ENCODE results near the gene PIK3R1.
A peak's percentile ranks its signal among the peaks of the same experiment; 100 is the strongest.

Gene PIK3R1

GRCh38 chr5:68215208-68215897 is at the start of gene PIK3R1:
Gene PIK3R1, plus strand, starts transcription at chr5:68215756. Its CDS starts 10,920 bp downstream, at chr5:68226676.
- peak; percentile 95 for DNase-seq

GRCh38 chr5:68167195-68167651 is 48.3 kb upstream of the PIK3R1 start:
- DNase-seq: no peak

GRCh38 chr5:68169903-68170302 is 45.7 kb upstream of the PIK3R1 start:
- DNase-seq: no peak

GRCh38 chr5:68170826-68171558 is 44.6 kb upstream of the PIK3R1 start:
- DNase-seq: no peak

- no peak for DNase-seq
These were observed 43.2 kb upstream of the PIK3R1 start for GRCh38 chr5:68172314-68172713.

- DNase-seq: no peak
These were observed 42.5 kb upstream of the PIK3R1 start for GRCh38 chr5:68173007-68173406.

- DNase-seq: no peak
These were observed 39.3 kb upstream of the PIK3R1 start for GRCh38 chr5:68176253-68176652.

GRCh38 chr5:68176802-68177479 is 38.6 kb upstream of the PIK3R1 start:
- DNase-seq: no peak

GRCh38 chr5:68177676-68178075 is 37.9 kb upstream of the PIK3R1 start:
- DNase-seq: no peak

GRCh38 chr5:68178579-68178978 is 37.0 kb upstream of the PIK3R1 start:
- no peak for DNase-seq

- DNase-seq: no peak
These were observed 35.2 kb upstream of the PIK3R1 start for GRCh38 chr5:68180121-68181038.

- no peak for DNase-seq
These were observed 34.4 kb upstream of the PIK3R1 start for GRCh38 chr5:68181039-68181599.

- no peak for DNase-seq
These were observed 33.5 kb upstream of the PIK3R1 start for GRCh38 chr5:68182094-68182493.

GRCh38 chr5:68182534-68182933 is 33.0 kb upstream of the PIK3R1 start:
- no peak for DNase-seq

- DNase-seq: no peak
These were observed 28.1 kb upstream of the PIK3R1 start for GRCh38 chr5:68187268-68188055.

GRCh38 chr5:68189171-68189570 is 26.4 kb upstream of the PIK3R1 start:
- DNase-seq: no peak

GRCh38 chr5:68189613-68190012 is 25.9 kb upstream of the PIK3R1 start:
- DNase-seq: peak; percentile 55

- DNase-seq: no peak
These were observed 24.9 kb upstream of the PIK3R1 start for GRCh38 chr5:68190619-68191018.

GRCh38 chr5:68191083-68191791 is 24.3 kb upstream of the PIK3R1 start:
- no peak for DNase-seq

- no peak for DNase-seq
These were observed 22.9 kb upstream of the PIK3R1 start for GRCh38 chr5:68192679-68193060.

GRCh38 chr5:68193481-68194036 is 22.0 kb upstream of the PIK3R1 start:
- no peak for DNase-seq
